Fibroblast of pulmonary artery (primary cell): ENCODE measurements around the gene TNFRSF1A.
A peak's percentile ranks its signal among the peaks of the same experiment; 100 is the strongest.
"Not testable (repeated sequence)": the region's sequence is repeated elsewhere in the genome, so short reads cannot be mapped to it uniquely, and the experiment has no call there.

Experiments
- DNase-seq: peaks from one replicate; pipeline ENCODE4 v3.0.0-alpha.2; 2010; ENCODE audit warnings: low read depth
- H3K4me3 ChIP-seq: replicated peaks from 2 replicates; pipeline ENCODE4 v1.5.1; 2011; ENCODE audit warnings: low read depth, mild to moderate bottlenecking, control low read depth, low read length, moderate library complexity
- CTCF ChIP-seq: IDR thresholded peaks from 2 replicates; pipeline ENCODE4 v1.5.1; 2011; ENCODE audit warnings: mild to moderate bottlenecking, control low read depth, low read length, inconsistent platforms; ENCODE audit errors: missing control alignments

The TNFRSF1A gene

GRCh38 chr12:6346942-6347341 lies 5.1 kb upstream of the TNFRSF1A start:
- no peak overlapping the region for H3K4me3 ChIP-seq
- no peak for TF ChIP-seq CTCF
- DNase-seq = no peak

GRCh38 chr12:6346235-6346832 lies 4.5 kb upstream of the TNFRSF1A start:
- no peak for DNase-seq
- TF ChIP-seq CTCF = no peak
- no peak overlapping the region for H3K4me3 ChIP-seq

GRCh38 chr12:6345319-6346091 lies 3.6 kb upstream of the TNFRSF1A start:
- no peak overlapping the region for H3K4me3 ChIP-seq
- DNase-seq = peak; percentile 97

GRCh38 chr12:6344101-6344660 lies 2.3 kb upstream of the TNFRSF1A start:
- H3K4me3 ChIP-seq, DNase-seq: not testable (repeated sequence)

More at GRCh38 chr12:6345319-6346091, 3.6 kb upstream of the TNFRSF1A start:
- no peak for TF ChIP-seq CTCF

GRCh38 chr12:6343518-6343917 lies 1.6 kb upstream of the TNFRSF1A start:
- no peak overlapping the region for H3K4me3 ChIP-seq
- DNase-seq = no peak
- no peak for TF ChIP-seq CTCF

GRCh38 chr12:6342140-6342889 lies 439 bp upstream of the TNFRSF1A start:
- no peak for TF ChIP-seq CTCF
- H3K4me3 ChIP-seq = peak overlapping the region; percentile 100
- DNase-seq = no peak
